ENCODE data around the gene PPP6R3. TPM values are rescaled to one million over a fixed set of nuclear protein-coding genes. Genes with fewer than 3 reads are reported as not detected.

PPP6R3 gene
- total and polyA plus RNA-seq, 2 of the 8 experiments (the other 6 are each of a cell fraction or from before 2014, with no cell fraction given) = 44.6 to 150 TPM

DNA sequence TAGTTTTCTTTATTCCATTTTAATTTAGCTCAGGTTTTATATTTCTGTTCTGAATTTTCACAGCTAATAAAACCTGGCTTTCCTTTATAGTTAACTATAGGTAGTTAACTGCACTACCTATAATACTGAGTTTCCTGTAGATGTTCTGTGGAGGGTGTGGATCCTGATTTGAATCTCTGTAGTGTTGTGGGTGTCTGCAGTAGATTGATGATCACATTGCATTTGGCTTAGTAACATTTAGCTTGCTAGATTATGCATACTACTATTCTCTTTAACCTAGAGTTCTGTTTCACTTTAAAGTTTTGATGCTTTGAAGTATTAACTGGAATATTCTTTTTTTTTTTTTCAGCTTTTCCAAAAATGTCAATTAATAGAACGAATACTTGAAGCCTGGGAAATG lies 110.1 kb downstream of the PPP6R3 start (continued):
- TF ChIP-seq, protein P1, sequence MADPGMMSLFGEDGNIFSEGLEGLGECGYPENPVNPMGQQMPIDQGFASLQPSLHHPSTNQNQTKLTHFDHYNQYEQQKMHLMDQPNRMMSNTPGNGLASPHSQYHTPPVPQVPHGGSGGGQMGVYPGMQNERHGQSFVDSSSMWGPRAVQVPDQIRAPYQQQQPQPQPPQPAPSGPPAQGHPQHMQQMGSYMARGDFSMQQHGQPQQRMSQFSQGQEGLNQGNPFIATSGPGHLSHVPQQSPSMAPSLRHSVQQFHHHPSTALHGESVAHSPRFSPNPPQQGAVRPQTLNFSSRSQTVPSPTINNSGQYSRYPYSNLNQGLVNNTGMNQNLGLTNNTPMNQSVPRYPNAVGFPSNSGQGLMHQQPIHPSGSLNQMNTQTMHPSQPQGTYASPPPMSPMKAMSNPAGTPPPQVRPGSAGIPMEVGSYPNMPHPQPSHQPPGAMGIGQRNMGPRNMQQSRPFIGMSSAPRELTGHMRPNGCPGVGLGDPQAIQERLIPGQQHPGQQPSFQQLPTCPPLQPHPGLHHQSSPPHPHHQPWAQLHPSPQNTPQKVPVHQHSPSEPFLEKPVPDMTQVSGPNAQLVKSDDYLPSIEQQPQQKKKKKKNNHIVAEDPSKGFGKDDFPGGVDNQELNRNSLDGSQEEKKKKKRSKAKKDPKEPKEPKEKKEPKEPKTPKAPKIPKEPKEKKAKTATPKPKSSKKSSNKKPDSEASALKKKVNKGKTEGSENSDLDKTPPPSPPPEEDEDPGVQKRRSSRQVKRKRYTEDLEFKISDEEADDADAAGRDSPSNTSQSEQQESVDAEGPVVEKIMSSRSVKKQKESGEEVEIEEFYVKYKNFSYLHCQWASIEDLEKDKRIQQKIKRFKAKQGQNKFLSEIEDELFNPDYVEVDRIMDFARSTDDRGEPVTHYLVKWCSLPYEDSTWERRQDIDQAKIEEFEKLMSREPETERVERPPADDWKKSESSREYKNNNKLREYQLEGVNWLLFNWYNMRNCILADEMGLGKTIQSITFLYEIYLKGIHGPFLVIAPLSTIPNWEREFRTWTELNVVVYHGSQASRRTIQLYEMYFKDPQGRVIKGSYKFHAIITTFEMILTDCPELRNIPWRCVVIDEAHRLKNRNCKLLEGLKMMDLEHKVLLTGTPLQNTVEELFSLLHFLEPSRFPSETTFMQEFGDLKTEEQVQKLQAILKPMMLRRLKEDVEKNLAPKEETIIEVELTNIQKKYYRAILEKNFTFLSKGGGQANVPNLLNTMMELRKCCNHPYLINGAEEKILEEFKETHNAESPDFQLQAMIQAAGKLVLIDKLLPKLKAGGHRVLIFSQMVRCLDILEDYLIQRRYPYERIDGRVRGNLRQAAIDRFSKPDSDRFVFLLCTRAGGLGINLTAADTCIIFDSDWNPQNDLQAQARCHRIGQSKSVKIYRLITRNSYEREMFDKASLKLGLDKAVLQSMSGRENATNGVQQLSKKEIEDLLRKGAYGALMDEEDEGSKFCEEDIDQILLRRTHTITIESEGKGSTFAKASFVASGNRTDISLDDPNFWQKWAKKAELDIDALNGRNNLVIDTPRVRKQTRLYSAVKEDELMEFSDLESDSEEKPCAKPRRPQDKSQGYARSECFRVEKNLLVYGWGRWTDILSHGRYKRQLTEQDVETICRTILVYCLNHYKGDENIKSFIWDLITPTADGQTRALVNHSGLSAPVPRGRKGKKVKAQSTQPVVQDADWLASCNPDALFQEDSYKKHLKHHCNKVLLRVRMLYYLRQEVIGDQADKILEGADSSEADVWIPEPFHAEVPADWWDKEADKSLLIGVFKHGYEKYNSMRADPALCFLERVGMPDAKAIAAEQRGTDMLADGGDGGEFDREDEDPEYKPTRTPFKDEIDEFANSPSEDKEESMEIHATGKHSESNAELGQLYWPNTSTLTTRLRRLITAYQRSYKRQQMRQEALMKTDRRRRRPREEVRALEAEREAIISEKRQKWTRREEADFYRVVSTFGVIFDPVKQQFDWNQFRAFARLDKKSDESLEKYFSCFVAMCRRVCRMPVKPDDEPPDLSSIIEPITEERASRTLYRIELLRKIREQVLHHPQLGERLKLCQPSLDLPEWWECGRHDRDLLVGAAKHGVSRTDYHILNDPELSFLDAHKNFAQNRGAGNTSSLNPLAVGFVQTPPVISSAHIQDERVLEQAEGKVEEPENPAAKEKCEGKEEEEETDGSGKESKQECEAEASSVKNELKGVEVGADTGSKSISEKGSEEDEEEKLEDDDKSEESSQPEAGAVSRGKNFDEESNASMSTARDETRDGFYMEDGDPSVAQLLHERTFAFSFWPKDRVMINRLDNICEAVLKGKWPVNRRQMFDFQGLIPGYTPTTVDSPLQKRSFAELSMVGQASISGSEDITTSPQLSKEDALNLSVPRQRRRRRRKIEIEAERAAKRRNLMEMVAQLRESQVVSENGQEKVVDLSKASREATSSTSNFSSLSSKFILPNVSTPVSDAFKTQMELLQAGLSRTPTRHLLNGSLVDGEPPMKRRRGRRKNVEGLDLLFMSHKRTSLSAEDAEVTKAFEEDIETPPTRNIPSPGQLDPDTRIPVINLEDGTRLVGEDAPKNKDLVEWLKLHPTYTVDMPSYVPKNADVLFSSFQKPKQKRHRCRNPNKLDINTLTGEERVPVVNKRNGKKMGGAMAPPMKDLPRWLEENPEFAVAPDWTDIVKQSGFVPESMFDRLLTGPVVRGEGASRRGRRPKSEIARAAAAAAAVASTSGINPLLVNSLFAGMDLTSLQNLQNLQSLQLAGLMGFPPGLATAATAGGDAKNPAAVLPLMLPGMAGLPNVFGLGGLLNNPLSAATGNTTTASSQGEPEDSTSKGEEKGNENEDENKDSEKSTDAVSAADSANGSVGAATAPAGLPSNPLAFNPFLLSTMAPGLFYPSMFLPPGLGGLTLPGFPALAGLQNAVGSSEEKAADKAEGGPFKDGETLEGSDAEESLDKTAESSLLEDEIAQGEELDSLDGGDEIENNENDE (IDR thresholded peaks at IDR 0.05; ENCODE audit: insufficient replicate concordance, low read length) = no peak
- no peak for TF ChIP-seq SIN3A (conservative IDR thresholded peaks at IDR 0.05 in 1 of 2, IDR thresholded peaks at IDR 0.05 in 1 of 2; ENCODE audit: low read depth in 1 of 2, low read length in 2 of 2)
